HG02840 (cell line): ENCODE measurements around the gene CTNND2.

Experiments
- ATAC-seq: cut with Tn5 transposase; IDR thresholded peaks from one replicate; pipeline ENCODE4 v1.9.1; 2021; ENCODE audit warnings: mild to moderate bottlenecking, moderate library complexity, moderate number of reproducible peaks; ENCODE audit not compliant: unreplicated experiment, low FRiP score

The CTNND2 gene

GRCh38 chr5:11790201-11790600 is 114.0 kb downstream of the CTNND2 start:
- ATAC-seq = no peak

- no peak for ATAC-seq
Measured at GRCh38 chr5:11785771-11786352, 118.4 kb downstream of the CTNND2 start.

- no peak for ATAC-seq
Measured at GRCh38 chr5:11780641-11781345, 123.5 kb downstream of the CTNND2 start.

GRCh38 chr5:11777096-11777495 is 127.2 kb downstream of the CTNND2 start:
- no peak for ATAC-seq

DNA sequence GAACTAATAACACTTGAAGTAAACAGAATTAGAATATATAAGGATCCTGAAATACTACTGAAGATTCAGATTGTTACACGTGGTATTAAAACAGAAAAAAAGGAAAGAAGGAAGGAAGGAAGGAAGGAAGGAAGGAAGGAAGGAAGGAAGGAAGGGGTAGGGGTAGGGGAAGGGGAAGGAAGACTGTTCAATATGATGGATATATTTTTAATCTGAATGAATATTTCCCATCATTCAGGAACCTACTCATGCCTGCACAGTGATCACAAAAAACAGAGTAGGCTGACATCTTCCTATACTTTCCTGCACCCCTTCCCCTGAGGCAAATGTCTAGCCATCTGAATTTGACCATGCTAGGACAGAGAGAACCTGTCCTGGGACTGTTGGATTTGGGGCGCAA is 133.9 kb downstream of the CTNND2 start:
- ATAC-seq = no peak

- no peak for ATAC-seq
Measured at GRCh38 chr5:11760934-11761603, 143.2 kb downstream of the CTNND2 start.

- ATAC-seq = no peak
Measured at GRCh38 chr5:11758321-11758720, 145.9 kb downstream of the CTNND2 start.

GRCh38 chr5:11757661-11758060 is 146.6 kb downstream of the CTNND2 start:
- ATAC-seq = no peak

GRCh38 chr5:11737010-11737409 is 167.2 kb downstream of the CTNND2 start:
- ATAC-seq = no peak

GRCh38 chr5:11734369-11734768 is 169.9 kb downstream of the CTNND2 start:
- no peak for ATAC-seq

DNA sequence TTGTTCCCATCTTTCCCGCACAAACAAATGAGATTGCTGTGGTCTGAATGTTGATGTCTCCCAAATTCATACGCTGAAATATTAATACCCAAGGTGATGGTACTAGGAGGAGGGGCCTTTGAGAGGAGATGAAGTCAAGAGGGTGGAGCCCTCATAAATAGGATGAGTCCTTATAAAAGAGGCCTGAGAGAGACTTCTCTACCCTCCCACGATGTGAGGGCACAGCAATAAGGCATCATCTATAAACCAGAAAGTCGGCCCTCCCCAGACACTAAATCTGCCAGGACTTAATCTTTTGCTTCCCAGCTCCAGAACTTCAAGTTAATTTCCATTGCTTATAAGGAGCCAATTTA is 170.4 kb downstream of the CTNND2 start:
- ATAC-seq = no peak

DNA sequence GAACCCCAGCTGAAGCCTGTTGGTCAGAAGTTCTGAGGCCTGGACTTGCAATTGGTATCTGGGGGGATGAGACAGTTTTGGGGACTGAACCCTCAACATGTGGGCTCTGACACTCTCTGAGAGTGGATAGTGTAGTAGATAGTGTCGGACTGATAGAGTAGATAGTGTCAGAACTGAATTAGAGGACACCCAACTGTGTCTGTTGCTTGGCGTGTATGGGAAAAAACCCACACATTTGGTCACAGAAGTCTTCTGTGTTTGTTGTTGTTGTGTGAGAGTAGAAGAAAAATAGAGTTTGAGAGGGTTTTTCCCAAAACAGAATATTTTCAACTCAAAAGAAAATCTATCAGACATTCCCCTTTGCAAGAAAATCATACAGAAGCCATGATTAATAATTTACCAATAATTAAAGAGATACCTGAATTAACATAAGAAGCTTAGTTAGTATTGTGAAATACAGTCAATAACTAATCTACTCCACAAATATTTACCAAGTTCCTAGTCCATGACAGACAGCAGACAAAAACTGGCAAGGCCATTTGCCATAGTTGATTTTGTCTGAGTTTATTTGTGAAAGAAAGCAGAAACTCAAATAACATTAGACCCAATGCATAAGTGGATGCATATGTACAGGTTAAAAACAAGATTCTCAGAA is 170.9 kb downstream of the CTNND2 start:
- ATAC-seq = no peak

DNA sequence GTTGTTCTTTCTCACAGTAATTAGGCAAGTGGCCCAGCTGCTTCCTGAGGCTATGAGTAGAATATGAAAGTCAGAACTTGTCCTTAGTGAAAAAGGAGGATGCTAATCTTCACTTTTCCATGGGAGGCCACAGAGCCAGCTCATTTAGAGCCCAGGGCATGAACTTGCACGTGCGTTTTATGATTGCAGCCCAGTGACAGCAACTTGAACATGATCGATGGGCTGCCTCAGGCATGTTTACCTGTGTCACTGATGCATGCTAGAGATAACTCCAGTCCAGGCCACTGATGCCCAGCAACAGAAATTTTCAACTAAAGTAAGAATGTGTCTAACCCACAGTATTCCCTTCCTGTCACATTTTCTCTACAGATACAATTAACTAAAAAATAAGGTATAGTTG is 179.3 kb downstream of the CTNND2 start:
- ATAC-seq = no peak

- ATAC-seq = no peak
Measured at GRCh38 chr5:11719888-11720481, 184.3 kb downstream of the CTNND2 start.

DNA sequence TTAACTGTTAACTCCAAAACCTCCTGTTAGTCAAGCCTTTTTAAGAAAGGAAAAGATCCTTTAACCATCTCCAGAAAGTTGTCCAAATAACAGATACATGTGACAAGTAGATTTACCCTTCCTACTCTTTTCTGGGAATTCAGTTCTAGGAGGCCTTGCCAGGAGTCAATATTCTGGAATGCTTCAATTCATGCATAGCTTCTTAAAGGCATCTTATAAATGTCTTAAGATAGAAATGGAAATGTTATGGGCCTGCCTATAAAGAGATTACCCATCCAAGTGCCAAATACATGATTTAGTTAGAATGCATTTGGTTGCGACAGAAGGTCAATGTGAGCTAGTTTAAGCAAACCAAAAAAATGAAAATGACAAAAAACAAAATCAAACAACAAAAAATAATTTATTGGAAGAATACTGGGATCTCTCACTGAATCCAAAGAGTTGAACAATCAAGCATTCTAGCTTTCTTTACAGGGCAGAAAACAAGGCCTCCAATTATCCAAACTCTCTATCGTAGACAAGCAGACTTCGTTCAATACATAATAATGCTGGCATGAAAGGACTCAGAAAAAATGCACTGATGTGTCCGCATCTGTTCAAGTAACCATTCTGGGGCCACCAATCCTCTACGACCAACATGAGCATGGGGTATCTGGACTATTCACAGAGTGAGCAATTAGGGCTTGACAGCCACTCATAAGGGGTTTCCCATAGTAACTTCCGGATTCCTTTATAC is 188.6 kb downstream of the CTNND2 start:
- no peak for ATAC-seq

GRCh38 chr5:11711932-11712331 is 192.3 kb downstream of the CTNND2 start:
- no peak for ATAC-seq

- ATAC-seq = no peak
Measured at GRCh38 chr5:11709021-11709420, 195.2 kb downstream of the CTNND2 start.

DNA sequence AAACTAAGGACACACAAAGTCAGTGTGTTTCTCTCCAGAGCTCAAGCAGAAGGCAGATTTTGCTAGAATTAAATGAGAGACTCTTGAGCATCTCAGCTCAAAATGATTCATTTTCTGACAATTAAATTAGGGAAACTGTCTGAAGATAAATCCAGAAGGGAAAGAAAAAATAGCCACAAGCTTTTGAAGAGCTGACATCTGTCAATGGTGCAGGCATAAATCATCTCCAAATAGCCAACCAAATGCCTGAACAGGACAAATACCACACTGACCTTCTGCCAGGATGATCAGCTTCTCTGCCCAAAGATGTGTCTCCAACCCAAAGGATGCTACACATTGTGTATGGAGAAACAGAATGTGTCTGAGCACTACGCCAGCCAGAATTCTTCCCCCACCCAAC is 199.3 kb downstream of the CTNND2 start:
- ATAC-seq = no peak

DNA sequence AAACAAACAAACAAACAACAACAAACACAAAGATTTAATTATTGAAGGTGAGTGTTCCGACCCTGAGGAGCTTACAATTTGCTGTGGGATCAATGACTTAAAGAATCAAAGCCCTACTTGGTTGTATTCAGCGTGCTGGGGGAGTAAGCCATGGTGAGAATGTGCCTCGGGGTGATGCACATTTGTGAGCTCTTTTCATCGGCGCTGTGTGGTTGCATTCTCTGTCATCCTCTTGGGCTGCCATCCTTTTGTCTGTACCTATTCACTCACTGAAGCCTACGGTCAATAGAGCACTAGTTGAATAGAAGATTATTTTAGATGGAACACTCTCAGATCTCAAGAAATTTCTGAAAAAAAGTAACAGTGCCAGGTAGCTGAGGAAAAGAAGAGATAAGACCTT is 203.9 kb downstream of the CTNND2 start:
- ATAC-seq = no peak

- ATAC-seq = no peak
Measured at GRCh38 chr5:11692636-11693035, 211.6 kb downstream of the CTNND2 start.
